Mucosa of rectum (tissue), 2 donors: ENCODE measurements around the gene SSR4.

ENCODE experiments used
- H3K27ac ChIP-seq, 2 donors: one replicate each; pipeline ENCODE4 v1.7.0; 2013; ENCODE audit warnings: inconsistent platforms in 2 of 2, low read depth in 2 of 2, low read length in 2 of 2
- H3K27me3 ChIP-seq, 2 donors: one replicate each; pipeline ENCODE4 v1.7.0; 2013; ENCODE audit warnings: low read length in 2 of 2; ENCODE audit not compliant: control insufficient read depth in 2 of 2, insufficient read depth in 2 of 2
- H3K36me3 ChIP-seq, 2 donors: one replicate each; pipeline ENCODE4 v1.7.0; 2013; ENCODE audit warnings: low read length in 2 of 2; ENCODE audit not compliant: control insufficient read depth in 2 of 2, insufficient read depth in 2 of 2
- H3K4me1 ChIP-seq, 2 donors: one replicate each; pipeline ENCODE4 v1.7.0; 2013; ENCODE audit warnings: low read length in 2 of 2, mild to moderate bottlenecking in 1 of 2; ENCODE audit not compliant: control insufficient read depth in 2 of 2, insufficient read depth in 2 of 2
- H3K4me3 ChIP-seq, 2 donors: one replicate each; pipeline ENCODE4 v1.7.0; 2013; ENCODE audit warnings: low read length in 2 of 2
- H3K9ac ChIP-seq, 2 donors: one replicate each; pipeline ENCODE4 v1.7.0; 2013; ENCODE audit warnings: low read length in 2 of 2, low read depth in 1 of 2, mild to moderate bottlenecking in 1 of 2
- H3K9me3 ChIP-seq, 2 donors: one replicate each; pipeline ENCODE4 v1.7.0; 2013; ENCODE audit warnings: low read length in 2 of 2; ENCODE audit not compliant: control insufficient read depth in 2 of 2
- donor health status: healthy.
- donor health status: Normal muscosa, but diverticular disease.

Gene SSR4

DNA sequence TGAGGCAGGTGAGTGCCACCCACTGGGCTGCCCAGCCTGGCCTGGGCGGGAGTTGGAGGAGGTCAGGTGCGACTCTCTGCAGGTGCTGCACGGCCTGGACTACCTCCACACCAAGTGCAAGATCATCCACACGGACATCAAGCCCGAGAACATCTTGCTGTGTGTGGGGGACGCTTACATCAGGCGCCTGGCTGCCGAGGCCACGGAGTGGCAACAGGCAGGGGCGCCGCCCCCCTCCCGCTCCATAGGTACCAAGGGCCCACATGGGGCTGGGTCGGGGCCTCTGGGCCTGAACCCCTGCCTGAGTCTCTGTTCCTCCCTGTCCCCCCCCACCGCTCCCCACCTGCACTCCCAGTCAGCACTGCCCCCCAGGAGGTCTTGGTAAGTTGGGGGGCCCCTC lies 11.6 kb upstream of the SSR4 start:
- H3K27ac ChIP-seq, result no peak overlapping the region
- H3K4me3 ChIP-seq, result no peak overlapping the region
- no peak overlapping the region for H3K9ac ChIP-seq
- no peaks in the 10 kb centered on the region for H3K9me3 ChIP-seq
- H3K27me3 ChIP-seq, result peaks cover 2 to 6% of the 10 kb centered on the region in 2 donors
- peaks cover 8 to 9% of the 10 kb centered on the region in 2 donors for H3K36me3 ChIP-seq
- peaks cover 3% of the 10 kb centered on the region in 2 donors for H3K4me1 ChIP-seq

DNA sequence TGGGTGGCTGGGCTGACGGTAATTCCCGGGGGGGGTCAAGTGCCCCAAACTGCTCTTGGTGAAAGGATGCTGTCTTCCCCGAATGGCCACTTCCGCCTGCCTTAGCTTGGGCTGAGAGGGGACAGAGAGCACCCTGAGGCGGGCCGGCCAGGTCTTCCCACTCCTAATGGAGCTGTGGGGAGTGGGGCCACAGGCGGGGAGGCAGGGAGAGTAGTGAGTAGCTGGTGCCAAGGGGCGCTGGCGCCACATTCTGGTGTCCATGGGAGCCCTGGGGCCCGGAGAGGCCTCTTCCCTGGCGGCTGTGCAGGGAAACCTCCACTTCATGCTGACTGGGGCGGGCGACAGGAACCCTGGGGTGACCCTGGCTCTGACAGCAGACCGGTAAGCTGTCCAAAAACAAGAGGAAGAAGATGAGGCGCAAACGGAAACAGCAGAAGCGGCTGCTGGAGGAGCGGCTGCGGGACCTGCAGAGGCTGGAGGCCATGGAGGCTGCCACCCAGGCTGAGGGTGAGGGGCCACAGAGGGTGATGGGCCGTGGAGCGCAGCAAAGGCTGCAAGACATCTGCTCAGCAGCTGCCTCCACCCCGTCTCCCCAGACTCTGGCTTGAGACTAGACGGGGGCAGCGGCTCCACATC lies 11.0 kb upstream of the SSR4 start:
- peaks cover 3% of the 10 kb centered on the region in 2 donors for H3K4me1 ChIP-seq
- H3K27me3 ChIP-seq, result peaks cover 2 to 4% of the 10 kb centered on the region in 2 donors
- no peak overlapping the region for H3K9ac ChIP-seq
- no peak overlapping the region for H3K27ac ChIP-seq
- no peaks in the 10 kb centered on the region for H3K9me3 ChIP-seq
- peaks cover 8 to 9% of the 10 kb centered on the region in 2 donors for H3K36me3 ChIP-seq
- H3K4me3 ChIP-seq, result no peak overlapping the region

GRCh38 chrX:153784325-153784967 lies 10.0 kb upstream of the SSR4 start:
- Histone ChIP-seq H3K9me3 (no peaks in the 10 kb centered on the region), H3K4me3 (no peak overlapping the region), H3K27ac (no peak overlapping the region), H3K9ac (no peak overlapping the region), H3K36me3 (peaks cover 10% of the 10 kb centered on the region in 2 donors), H3K27me3 (peaks cover 2 to 4% of the 10 kb centered on the region in 2 donors), H3K4me1 (peaks cover 3% of the 10 kb centered on the region in 2 donors)

- Histone ChIP-seq H3K27ac (no peak overlapping the region), H3K9ac (no peak overlapping the region), H3K36me3 (peaks cover 14 to 15% of the 10 kb centered on the region in 2 donors)
Measured at GRCh38 chrX:153786669-153787068, 7.8 kb upstream of the SSR4 start.

GRCh38 chrX:153789654-153790053 lies 4.8 kb upstream of the SSR4 start:
- Histone ChIP-seq H3K36me3 (peaks cover 15 to 21% of the 10 kb centered on the region in 2 donors), H3K9ac (no peak overlapping the region), H3K4me3 (no peak overlapping the region), H3K9me3 (no peaks in the 10 kb centered on the region), H3K4me1 (peaks cover 3 to 8% of the 10 kb centered on the region in 2 donors), H3K27ac (no peak overlapping the region), H3K27me3 (no peaks in the 10 kb centered on the region)

More at GRCh38 chrX:153786669-153787068, 7.8 kb upstream of the SSR4 start:
- no peaks in the 10 kb centered on the region for H3K9me3 ChIP-seq
- peaks cover 0 to 3% of the 10 kb centered on the region in 2 donors for H3K4me1 ChIP-seq
- no peaks in the 10 kb centered on the region for H3K27me3 ChIP-seq
- no peak overlapping the region for H3K4me3 ChIP-seq

DNA sequence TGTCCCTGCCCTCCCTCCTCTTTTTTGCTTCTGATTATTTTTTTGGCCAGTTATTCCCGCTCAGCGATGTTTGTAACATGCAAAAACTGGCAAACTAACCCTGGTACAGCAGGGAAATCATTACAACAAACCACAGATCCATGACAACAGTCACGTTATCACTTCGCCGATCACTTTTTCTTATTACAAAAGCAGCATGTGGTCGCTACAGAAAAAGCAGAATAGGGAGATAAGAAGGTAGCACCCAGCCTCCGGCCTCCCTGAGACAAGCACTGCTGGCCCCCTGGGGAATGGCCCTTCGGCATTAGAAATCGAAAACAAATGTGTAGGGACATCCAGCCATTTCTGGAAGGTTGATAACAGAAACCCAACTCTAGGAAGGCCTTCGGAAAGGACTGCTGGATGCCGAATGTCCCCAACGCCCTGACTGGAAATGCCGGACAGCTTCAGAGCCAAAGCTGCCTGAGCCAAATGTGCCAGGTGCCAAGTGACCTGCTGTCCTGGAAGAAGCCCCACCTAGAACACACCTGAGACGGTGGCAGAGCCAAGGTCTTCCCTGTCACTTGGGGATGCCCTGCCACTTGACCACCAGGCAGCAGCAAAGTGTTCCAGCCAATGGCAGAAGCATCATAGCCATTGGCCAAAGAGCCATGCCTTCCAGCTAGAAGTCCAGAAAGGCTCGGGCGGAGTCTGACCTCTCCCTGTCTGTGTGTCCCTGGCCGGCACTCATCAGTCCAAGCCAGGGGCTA lies 3.2 kb upstream of the SSR4 start:
- Histone ChIP-seq H3K36me3 (peaks cover 13 to 18% of the 10 kb centered on the region in 2 donors), H3K27ac (no peak overlapping the region), H3K4me1 (peaks cover 11 to 16% of the 10 kb centered on the region in 2 donors), H3K9me3 (no peaks in the 10 kb centered on the region), H3K27me3 (no peaks in the 10 kb centered on the region), H3K9ac (no peak overlapping the region), H3K4me3 (no peak overlapping the region)

GRCh38 chrX:153792368-153792767 lies 2.1 kb upstream of the SSR4 start:
- Histone ChIP-seq H3K27ac (no peak overlapping the region), H3K4me3 (peak overlapping the region in 1 of 2 donors; percentile 80), H3K4me1 (peaks cover 11 to 16% of the 10 kb centered on the region in 2 donors), H3K36me3 (peaks cover 7 to 17% of the 10 kb centered on the region in 2 donors), H3K9ac (no peak overlapping the region), H3K9me3 (no peaks in the 10 kb centered on the region), H3K27me3 (no peaks in the 10 kb centered on the region)

GRCh38 chrX:153793291-153793690 lies 1.2 kb upstream of the SSR4 start:
- Histone ChIP-seq H3K27ac (peak overlapping the region; percentile 92 to 95), H3K27me3 (no peaks in the 10 kb centered on the region), H3K4me3 (peak overlapping the region; percentile 80)

GRCh38 chrX:153794897-153795816 lies 689 bp downstream of the SSR4 start:
- H3K4me3 ChIP-seq, result peak overlapping the region; percentile 80
- H3K4me1 ChIP-seq, result peaks cover 11 to 16% of the 10 kb centered on the region in 2 donors
- H3K36me3 ChIP-seq, result peaks cover 0 to 19% of the 10 kb centered on the region in 2 donors
- no peaks in the 10 kb centered on the region for H3K27me3 ChIP-seq
- peak overlapping the region; percentile 65 to 72 for H3K9ac ChIP-seq
- H3K27ac ChIP-seq, result peak overlapping the region; percentile 92 to 95
- no peaks in the 10 kb centered on the region for H3K9me3 ChIP-seq

More at GRCh38 chrX:153793291-153793690, 1.2 kb upstream of the SSR4 start:
- H3K36me3 ChIP-seq, result peaks cover 7 to 18% of the 10 kb centered on the region in 2 donors
- H3K4me1 ChIP-seq, result peaks cover 11 to 16% of the 10 kb centered on the region in 2 donors
- no peaks in the 10 kb centered on the region for H3K9me3 ChIP-seq
- H3K9ac ChIP-seq, result peak overlapping the region; percentile 80 to 85
